Activated CD8-positive, alpha-beta memory T cell treated with anti-CD3 and anti-CD28 coated beads, Interleukin-2, amount 50 U/mL, for 24 hours (primary cell): ENCODE results near the gene JADE1.
A peak's percentile ranks its signal among the peaks of the same experiment; 100 is the strongest.

Experiments used
- DNase-seq: peaks from one replicate; pipeline ENCODE4 v3.0.0-alpha.2; 2020; ENCODE audit errors: extremely low read depth

JADE1 gene

DNA sequence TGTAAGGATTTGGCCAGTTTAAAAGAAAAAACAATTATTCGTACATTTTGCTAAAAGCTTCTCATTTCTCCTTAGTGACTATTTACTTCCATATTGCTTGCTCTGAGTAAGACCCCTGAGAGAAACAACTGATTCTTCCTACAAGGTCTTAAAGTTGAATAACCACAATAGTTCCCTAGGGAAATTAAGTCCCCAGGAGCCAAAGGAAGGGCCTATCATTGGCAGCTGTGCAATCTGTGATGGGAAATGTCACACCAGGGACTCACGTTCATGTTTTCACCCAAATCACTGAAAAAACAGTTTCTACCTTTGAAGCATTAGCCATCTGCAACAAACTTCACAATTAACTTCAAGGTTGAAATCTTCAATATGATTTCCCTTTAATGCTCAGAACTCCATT is 66.7 kb downstream of the JADE1 start:
- DNase-seq: no peak

DNA sequence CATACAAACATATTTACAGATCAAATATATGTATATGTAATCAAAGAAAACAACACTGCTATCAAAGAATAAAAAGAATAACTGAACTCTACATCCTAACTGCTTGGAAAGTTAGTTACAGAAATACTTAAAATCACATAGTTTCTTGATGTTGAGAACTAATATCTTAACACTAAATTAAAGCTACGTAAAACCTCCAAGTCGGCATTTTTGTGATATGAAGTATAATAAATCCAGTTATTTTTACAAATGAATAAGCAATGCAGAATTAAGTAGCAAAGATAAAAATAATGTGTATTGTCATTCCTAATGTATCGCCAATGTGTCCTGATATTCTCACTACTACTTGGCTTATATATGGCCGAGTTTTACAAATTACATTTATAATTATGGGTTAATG is 68.4 kb downstream of the JADE1 start:
- DNase-seq: no peak

DNA sequence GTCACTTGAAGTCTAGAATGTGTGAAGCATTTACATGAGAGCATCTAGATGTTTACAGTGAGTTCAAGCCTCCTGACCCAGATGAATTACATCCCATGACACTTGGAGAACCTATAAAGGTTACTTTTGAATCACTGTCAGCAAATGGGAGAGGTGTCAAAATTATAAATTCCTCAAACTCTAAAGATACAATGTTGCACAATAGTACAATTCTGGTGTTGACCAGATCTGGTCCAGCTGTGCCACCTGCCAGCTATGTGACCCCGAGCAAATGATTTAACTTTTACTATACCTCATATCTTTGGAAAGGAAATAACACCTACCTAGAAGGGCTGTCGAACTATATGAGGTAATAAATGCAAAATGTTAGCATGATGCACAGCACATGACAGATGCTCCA is 69.8 kb downstream of the JADE1 start:
- no peak for DNase-seq

DNA sequence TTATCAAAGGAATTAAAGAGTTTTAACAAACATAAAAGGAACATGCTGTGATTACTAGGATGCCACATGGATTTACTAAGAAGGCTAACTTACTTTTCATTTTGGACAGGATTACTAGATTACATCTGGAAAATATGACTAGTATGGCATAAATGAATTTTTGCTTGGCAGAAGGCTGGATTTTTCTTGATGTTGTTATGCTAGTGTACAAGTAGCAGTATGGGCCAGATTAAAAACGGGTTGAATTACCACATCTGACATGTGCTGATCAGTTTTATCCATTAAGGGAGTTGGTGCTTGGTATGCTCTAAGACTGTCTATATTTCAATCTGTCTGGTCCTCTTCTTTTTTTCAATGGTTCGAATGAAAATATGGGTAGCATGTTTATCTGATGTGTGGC is 70.5 kb downstream of the JADE1 start:
- no peak for DNase-seq

DNA sequence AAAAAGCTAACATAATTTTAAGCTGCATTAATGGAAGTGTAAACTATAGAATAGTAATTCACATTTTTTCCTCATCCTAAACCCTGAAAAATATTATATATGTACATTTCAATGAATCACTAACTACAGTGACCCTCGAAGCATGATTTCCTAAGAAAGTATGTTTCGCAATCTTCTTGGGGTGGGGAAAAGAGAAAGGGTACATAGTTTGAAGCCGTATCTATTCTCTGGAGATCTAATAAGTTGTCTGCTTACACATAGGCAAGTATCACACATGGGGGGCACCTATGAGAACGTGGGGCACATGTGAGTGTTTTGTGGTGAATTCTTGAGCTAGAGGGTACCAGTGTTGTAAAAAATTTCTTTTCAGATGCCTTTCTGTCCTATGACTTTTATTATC is 71.2 kb downstream of the JADE1 start:
- no peak for DNase-seq

DNA sequence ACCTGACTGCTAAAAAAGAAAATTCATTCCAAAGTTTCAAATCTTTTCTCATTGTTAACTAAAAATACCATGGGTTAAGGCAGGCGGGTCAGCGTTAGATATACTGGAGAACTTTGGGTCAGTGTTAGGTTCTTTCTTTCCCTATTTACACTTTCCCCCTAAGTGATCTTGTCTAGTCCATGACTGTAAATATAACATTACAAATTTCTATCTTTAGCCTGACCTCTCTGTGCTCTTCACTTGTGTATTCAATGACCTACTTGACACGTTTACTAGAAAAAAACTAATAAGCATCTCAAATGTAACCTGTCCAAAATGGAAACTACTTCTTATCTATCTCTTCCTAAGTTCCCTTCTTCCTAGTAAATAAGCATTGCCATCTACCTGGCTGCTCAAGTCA is 95.3 kb downstream of the JADE1 start:
- DNase-seq: no peak

DNA sequence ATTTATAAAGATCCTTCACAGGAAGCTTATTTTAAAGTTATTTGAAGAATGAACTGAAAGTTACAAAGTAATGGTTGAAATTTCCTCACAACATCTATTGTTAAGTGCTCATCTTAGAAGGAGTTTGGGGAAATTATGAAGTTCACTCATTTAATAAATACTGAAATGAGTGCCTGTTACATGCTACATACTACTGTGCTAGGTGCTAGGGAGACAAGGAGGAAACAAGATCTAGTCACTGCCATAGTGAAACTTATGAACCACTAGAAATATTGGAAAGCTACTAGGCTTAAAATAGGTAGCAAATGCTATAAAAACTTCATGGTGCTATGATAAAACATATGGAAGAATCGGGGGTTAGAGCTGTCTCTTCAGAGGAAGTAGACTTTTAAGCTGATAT is 97.1 kb downstream of the JADE1 start:
- DNase-seq: no peak

DNA sequence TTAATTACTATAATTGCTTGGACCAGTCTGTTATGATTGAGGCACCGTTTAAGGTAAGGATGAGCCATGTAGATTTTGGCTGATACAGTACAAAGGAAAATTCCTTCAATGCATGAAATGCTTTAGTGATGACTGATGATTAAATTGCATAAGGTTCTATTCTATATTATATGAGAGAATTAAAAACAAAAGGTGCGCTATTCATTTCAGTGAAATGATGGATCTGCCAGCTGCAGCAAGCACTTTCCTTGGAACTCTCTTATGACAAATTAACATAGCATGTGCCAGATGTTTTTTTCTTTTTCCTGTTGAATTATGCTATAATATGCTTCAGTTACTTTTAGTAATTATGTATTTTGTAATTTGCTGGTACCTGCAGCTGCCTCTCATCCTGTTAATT is 98.5 kb downstream of the JADE1 start:
- DNase-seq: no peak

DNA sequence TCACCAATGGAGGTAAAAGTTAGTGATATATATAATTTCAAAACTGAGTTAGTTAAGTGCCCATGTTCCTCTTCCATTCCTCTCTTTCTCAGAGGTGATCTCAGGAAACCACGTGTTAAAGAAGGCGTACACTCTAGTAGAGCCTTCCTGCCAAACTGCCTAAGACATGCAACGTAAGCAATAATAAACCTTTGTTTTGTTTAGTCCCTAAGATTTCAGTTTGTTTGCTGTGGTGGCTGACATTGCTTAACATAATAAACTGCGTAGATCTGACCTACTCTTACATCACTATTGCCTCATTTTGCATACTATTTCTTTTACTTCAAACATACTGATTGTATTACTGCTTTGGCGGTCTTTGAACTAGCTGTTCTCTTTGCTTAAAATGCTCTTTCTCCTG is 99.2 kb downstream of the JADE1 start:
- DNase-seq: no peak

DNA sequence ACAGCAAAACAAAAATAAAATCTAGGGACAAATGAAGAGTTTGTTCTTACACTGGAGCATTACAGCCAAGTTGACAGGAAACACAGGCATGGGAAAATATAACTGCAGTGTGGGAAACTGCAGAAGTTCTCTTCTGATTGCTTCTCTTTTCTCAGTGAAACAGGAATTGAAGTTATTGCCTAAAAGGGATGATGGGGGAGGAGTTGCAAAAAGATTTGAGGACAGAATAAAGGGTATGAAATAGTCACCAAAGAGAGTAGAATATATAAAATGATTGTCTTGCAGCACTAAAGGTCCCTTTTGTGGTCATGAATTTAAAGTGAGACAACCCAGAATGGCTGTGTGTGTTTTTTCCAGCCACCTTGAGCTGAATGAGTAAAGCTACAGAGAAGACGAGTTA is 103.7 kb downstream of the JADE1 start:
- DNase-seq: no peak

DNA sequence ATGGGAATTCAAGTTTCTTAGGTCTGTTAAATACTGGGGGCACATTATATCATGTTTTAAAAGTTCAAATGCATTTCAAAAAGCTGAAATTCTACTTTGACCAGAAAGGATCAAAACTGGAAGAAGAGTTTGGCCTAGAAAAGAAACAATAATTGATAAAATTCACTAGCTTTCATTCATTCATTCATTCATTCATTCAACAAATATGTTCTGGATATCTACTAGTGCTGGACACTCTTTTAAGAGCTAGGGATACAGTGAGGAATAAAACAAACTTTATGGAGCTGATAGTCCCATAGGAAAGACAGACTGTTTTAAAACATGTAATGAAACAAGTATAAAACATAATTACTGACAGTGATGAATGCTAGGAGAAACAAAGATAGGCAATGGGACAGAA is 106.0 kb downstream of the JADE1 start:
- DNase-seq: no peak

DNA sequence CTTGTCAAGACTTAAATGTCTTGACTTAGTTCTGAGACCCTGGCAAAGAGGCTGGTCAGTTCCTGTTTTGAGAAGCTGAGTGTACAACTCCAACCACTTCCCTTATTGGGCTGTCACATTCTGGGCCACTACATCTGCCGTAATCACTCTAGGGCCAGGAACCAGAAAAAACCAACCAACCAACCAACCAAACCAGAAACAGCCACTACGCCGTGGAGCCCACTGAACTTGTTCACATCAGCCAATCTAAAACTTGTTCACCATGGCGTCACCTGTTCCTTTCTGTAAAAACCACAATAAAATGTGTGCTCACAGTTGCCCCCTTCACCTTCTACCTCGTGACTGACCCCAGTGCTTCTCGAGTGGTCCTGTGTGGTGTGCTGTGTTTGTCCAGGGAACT is 107.3 kb downstream of the JADE1 start:
- peak; percentile 3 for DNase-seq

DNA sequence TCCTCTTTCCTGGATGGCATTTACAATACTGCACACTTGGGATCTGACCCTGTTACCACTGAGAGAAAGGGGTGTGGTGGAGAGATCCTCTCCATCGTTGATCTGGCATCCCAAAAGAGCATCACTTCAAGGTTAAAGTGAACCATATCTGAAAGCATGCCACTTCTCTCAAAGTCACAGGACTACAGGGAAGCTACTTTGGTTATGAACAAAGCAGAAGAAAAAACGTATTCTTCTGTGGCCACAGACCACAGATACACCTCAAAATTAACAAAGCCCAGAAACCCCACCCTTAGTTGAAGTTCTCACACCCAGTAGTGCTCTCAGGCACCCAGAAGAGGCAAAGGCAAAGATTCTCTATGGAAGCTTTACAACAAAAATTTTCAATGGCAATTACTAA is 108.3 kb downstream of the JADE1 start:
- no peak for DNase-seq

DNA sequence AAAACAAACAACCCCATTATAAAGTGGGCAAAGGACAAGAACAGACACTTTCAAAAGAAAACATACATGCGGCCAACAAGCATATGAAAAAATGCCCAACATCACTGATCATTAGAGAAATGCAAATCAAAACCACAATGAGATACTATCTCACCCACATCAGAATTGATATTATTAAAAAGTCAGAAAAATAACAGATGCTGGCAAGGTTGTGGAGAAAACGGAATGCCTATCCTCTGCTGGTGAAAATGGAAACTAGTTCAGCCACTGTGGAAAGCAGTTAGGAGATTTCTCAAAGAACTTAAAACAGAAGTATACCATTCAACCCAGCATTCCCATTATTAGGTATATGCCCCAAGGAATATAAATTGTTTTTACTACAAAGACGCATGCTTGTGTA is 112.5 kb downstream of the JADE1 start:
- no peak for DNase-seq
